HEK293 (cell line): ENCODE measurements around the gene BET1L.

ENCODE experiments used
- CTCF ChIA-PET: fragments of 350-600 bp; formaldehyde crosslinking; extraction: SDS; loops from one replicate; lab custom pipeline; 2021; ENCODE audit warnings: antibody characterized with exemption; lab: Yijun Ruan, JAX
- POLR2A ChIA-PET: fragments of 300-600 bp; formaldehyde crosslinking; extraction: SDS; loops from one replicate; lab custom pipeline; 2020; ENCODE audit warnings: antibody characterized with exemption, inconsistent platforms; lab: Yijun Ruan, JAX
- H3K27ac ChIP-seq: fragments of 200-500 bp; sonication (Bioruptor generic); 2 replicates; pipeline ENCODE4 v1.5.1; 2014; ENCODE audit warnings: low read depth, low read length, control low read depth, inconsistent platforms; ENCODE audit errors: extremely low read depth
- H3K36me3 ChIP-seq, 2 experiments: fragments of 200-500 bp in 1 of 2; sonication (Bioruptor generic) in 1 of 2; 1 replicate in 1 of 2; 2 replicates in 1 of 2; pipeline ENCODE4 v1.5.1; 2014 to 2017; ENCODE audit warnings: inconsistent platforms in 2 of 2, low read length in 2 of 2; ENCODE audit not compliant: control insufficient read depth in 2 of 2, insufficient read depth in 1 of 2
- H3K4me1 ChIP-seq: fragments of 200-500 bp; sonication (Bioruptor generic); 2 replicates; pipeline ENCODE4 v1.5.1; 2014; ENCODE audit warnings: mild to moderate bottlenecking, low read length, inconsistent platforms; ENCODE audit not compliant: control insufficient read depth, insufficient read depth
- H3K4me3 ChIP-seq: 2 replicates; pipeline ENCODE4 v1.5.1; 2011; ENCODE audit warnings: low read depth, mild to moderate bottlenecking, control low read depth, low read length, moderate library complexity
- H3K9me3 ChIP-seq: fragments of 200-500 bp; sonication (Bioruptor generic); 2 replicates; pipeline ENCODE4 v1.5.1; 2014; ENCODE audit warnings: low read depth, low read length, inconsistent platforms; ENCODE audit not compliant: control insufficient read depth, insufficient read depth
- EGR2 ChIP-seq: fragments of 450-650 bp; formaldehyde crosslinking; IDR thresholded peaks from 2 replicates; pipeline ENCODE4 v1.5.1; 2016; ENCODE audit warnings: low read depth, missing biosample characterization, missing genetic modification characterization
- GFI1B ChIP-seq: fragments of 450-650 bp; formaldehyde crosslinking; IDR thresholded peaks from 2 replicates; pipeline ENCODE4 v1.5.1; 2016; ENCODE audit warnings: missing biosample characterization, missing genetic modification characterization
- GLIS1 ChIP-seq: fragments of 450-650 bp; formaldehyde crosslinking; IDR thresholded peaks from 2 replicates; pipeline ENCODE4 v1.5.1; 2016; ENCODE audit warnings: missing biosample characterization, missing genetic modification characterization
- HOXA7 ChIP-seq: sonication (generic); formaldehyde crosslinking; IDR thresholded peaks from 2 replicates; pipeline ENCODE4 v1.8.1; 2022; ENCODE audit warnings: missing genetic modification reagents, borderline replicate concordance
- KLF10 ChIP-seq: fragments of 450-650 bp; IDR thresholded peaks from 2 replicates; pipeline ENCODE4 v1.5.1; 2018; ENCODE audit warnings: missing biosample characterization, mild to moderate bottlenecking, missing genetic modification characterization
- SCRT2 ChIP-seq: fragments of 450-650 bp; formaldehyde crosslinking; IDR thresholded peaks from 2 replicates; pipeline ENCODE4 v1.5.1; 2016; ENCODE audit warnings: missing biosample characterization, missing genetic modification characterization
- YY1 ChIP-seq: fragments of 450-650 bp; formaldehyde crosslinking; IDR thresholded peaks from 2 replicates; pipeline ENCODE4 v1.5.1; 2018; ENCODE audit warnings: missing biosample characterization, missing genetic modification characterization
- ZBTB11 ChIP-seq: fragments of 450-650 bp; formaldehyde crosslinking; conservative IDR thresholded peaks from 2 replicates; pipeline ENCODE4 v1.5.1; 2016; ENCODE audit warnings: low read depth, missing biosample characterization, missing genetic modification characterization
- ZBTB7A ChIP-seq: fragments of 450-650 bp; formaldehyde crosslinking; IDR thresholded peaks from 2 replicates; pipeline ENCODE4 v1.5.1; 2016; ENCODE audit warnings: low read depth, missing biosample characterization, missing genetic modification characterization
- ZFHX2 ChIP-seq: fragments of 450-650 bp; formaldehyde crosslinking; conservative IDR thresholded peaks from 2 replicates; pipeline ENCODE4 v1.5.1; 2016; ENCODE audit warnings: missing biosample characterization, missing genetic modification characterization
- ZFP37 ChIP-seq: fragments of 450-650 bp; formaldehyde crosslinking; IDR thresholded peaks from 2 replicates; pipeline ENCODE4 v1.5.1; 2016; ENCODE audit warnings: missing biosample characterization, missing genetic modification characterization
- ZNF10 ChIP-seq: fragments of 450-650 bp; formaldehyde crosslinking; IDR thresholded peaks from 2 replicates; pipeline ENCODE4 v1.5.1; 2017; ENCODE audit warnings: missing biosample characterization, missing genetic modification characterization
- ZNF121 ChIP-seq: fragments of 450-650 bp; formaldehyde crosslinking; IDR thresholded peaks from 2 replicates; pipeline ENCODE4 v1.5.1; 2016; ENCODE audit warnings: missing biosample characterization, missing genetic modification characterization
- ZNF133 ChIP-seq: fragments of 450-650 bp; formaldehyde crosslinking; IDR thresholded peaks from 2 replicates; pipeline ENCODE4 v1.5.1; 2016; ENCODE audit warnings: missing biosample characterization, missing genetic modification characterization
- ZNF138 ChIP-seq: fragments of 450-650 bp; formaldehyde crosslinking; IDR thresholded peaks from 2 replicates; pipeline ENCODE4 v1.5.1; 2016; ENCODE audit warnings: missing biosample characterization, missing genetic modification characterization, borderline replicate concordance
- ZNF140 ChIP-seq: fragments of 450-650 bp; formaldehyde crosslinking; IDR thresholded peaks from 2 replicates; pipeline ENCODE4 v1.5.1; 2016; ENCODE audit warnings: missing biosample characterization, missing genetic modification characterization
- ZNF211 ChIP-seq: fragments of 450-650 bp; formaldehyde crosslinking; IDR thresholded peaks from 2 replicates; pipeline ENCODE4 v1.5.1; 2016; ENCODE audit warnings: low read depth, missing biosample characterization, missing genetic modification characterization
- ZNF214 ChIP-seq: fragments of 450-650 bp; formaldehyde crosslinking; IDR thresholded peaks from 2 replicates; pipeline ENCODE4 v1.5.1; 2017; ENCODE audit warnings: missing biosample characterization, mild to moderate bottlenecking, missing genetic modification characterization, borderline replicate concordance
- ZNF549 ChIP-seq: fragments of 450-650 bp; IDR thresholded peaks from 2 replicates; pipeline ENCODE4 v1.5.1; 2018; ENCODE audit warnings: missing biosample characterization, missing genetic modification characterization, mild to moderate bottlenecking, inconsistent platforms, moderate library complexity
- ZNF560 ChIP-seq: fragments of 450-650 bp; formaldehyde crosslinking; IDR thresholded peaks from 2 replicates; pipeline ENCODE4 v1.5.1; 2017; ENCODE audit warnings: missing biosample characterization, missing genetic modification characterization, borderline replicate concordance
- ZNF571 ChIP-seq: fragments of 450-650 bp; formaldehyde crosslinking; IDR thresholded peaks from 2 replicates; pipeline ENCODE4 v1.5.0; 2017; ENCODE audit warnings: missing biosample characterization, missing genetic modification characterization
- ZNF660 ChIP-seq: fragments of 450-650 bp; IDR thresholded peaks from 2 replicates; pipeline ENCODE4 v1.5.1; 2018; ENCODE audit warnings: missing biosample characterization, mild to moderate bottlenecking, missing genetic modification characterization
- ZNF785 ChIP-seq: fragments of 450-650 bp; formaldehyde crosslinking; IDR thresholded peaks from 2 replicates; pipeline ENCODE4 v1.5.1; 2016; ENCODE audit warnings: missing biosample characterization, missing genetic modification characterization
- TF ChIP-seq, protein P1 (sequence below): fragments of 450-650 bp; formaldehyde crosslinking; IDR thresholded peaks from 2 replicates; pipeline ENCODE4 v1.5.1; 2016; ENCODE audit warnings: missing biosample characterization, missing genetic modification characterization
- TF ChIP-seq, protein P2 (sequence below): fragments of 450-650 bp; formaldehyde crosslinking; IDR thresholded peaks from 2 replicates; pipeline ENCODE4 v1.5.1; 2017; ENCODE audit warnings: missing biosample characterization, mild to moderate bottlenecking, missing genetic modification characterization, moderate library complexity

BET1L gene

GRCh38 chr11:223026-223789 is 16.0 kb upstream of the BET1L start:
- TF ChIP-seq ZNF138, result no peak
- no peak for TF ChIP-seq ZNF660
- no peak for TF ChIP-seq ZFP37 (tag by site-specific recombination)
- no peak for TF ChIP-seq GFI1B (tag by site-specific recombination)
- no peak for TF ChIP-seq ZNF571 (tag by site-specific recombination)
- TF ChIP-seq ZBTB7A, result no peak
- no peak for TF ChIP-seq HOXA7 (CRISPR knock-in tag)
- TF ChIP-seq ZNF560, result no peak
- TF ChIP-seq, protein P1, sequence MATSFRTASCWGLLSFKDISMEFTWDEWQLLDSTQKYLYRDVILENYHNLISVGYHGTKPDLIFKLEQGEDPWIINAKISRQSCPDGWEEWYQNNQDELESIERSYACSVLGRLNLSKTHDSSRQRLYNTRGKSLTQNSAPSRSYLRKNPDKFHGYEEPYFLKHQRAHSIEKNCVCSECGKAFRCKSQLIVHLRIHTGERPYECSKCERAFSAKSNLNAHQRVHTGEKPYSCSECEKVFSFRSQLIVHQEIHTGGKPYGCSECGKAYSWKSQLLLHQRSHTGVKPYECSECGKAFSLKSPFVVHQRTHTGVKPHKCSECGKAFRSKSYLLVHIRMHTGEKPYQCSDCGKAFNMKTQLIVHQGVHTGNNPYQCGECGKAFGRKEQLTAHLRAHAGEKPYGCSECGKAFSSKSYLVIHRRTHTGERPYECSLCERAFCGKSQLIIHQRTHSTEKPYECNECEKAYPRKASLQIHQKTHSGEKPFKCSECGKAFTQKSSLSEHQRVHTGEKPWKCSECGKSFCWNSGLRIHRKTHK, result no peak
- TF ChIP-seq ZFHX2 (tag by site-specific recombination), result peak; percentile 80
- TF ChIP-seq ZNF10 (tag by site-specific recombination), result no peak
- TF ChIP-seq EGR2, result peak; percentile 83
- TF ChIP-seq ZNF133 (tag by site-specific recombination), result no peak
- no peak for TF ChIP-seq KLF10 (tag by site-specific recombination)
- TF ChIP-seq, all 188 proteins: peak for 2
- Histone ChIP-seq H3K4me3 (no peak overlapping the region), H3K27ac (no peak overlapping the region), H3K9me3 (no peaks in the 10 kb centered on the region), H3K4me1 (no peaks in the 10 kb centered on the region), H3K36me3 (peaks cover 0 to 36% of the 10 kb centered on the region in 2 experiments; a peak in 1 of 3 replicates)
- ChIA-PET CTCF (no interaction called here), POLR2A (no interaction called here)

- Histone ChIP-seq H3K4me1 (no peaks in the 10 kb centered on the region), H3K36me3 (peaks cover 0 to 43% of the 10 kb centered on the region in 2 experiments; a peak in 1 of 3 replicates), H3K27ac (no peak overlapping the region), H3K4me3 (no peak overlapping the region), H3K9me3 (no peaks in the 10 kb centered on the region)
- TF ChIP-seq SCRT2 (no peak), ZNF549 (tag by site-specific recombination) (no peak), ZNF785 (tag by site-specific recombination) (no peak), GLIS1 (tag by site-specific recombination) (no peak), ZNF211 (no peak), ZBTB11 (tag by site-specific recombination) (no peak), ZNF214 (no peak), ZNF140 (no peak), YY1 (tag by site-specific recombination) (no peak), ZNF121 (tag by site-specific recombination) (no peak)
- TF ChIP-seq, protein P2, sequence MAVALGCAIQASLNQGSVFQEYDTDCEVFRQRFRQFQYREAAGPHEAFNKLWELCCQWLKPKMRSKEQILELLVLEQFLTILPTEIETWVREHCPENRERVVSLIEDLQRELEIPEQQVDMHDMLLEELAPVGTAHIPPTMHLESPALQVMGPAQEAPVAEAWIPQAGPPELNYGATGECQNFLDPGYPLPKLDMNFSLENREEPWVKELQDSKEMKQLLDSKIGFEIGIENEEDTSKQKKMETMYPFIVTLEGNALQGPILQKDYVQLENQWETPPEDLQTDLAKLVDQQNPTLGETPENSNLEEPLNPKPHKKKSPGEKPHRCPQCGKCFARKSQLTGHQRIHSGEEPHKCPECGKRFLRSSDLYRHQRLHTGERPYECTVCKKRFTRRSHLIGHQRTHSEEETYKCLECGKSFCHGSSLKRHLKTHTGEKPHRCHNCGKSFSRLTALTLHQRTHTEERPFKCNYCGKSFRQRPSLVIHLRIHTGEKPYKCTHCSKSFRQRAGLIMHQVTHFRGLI, result no peak
- ChIA-PET CTCF (interaction anchor here (1.3 kb wide), 1 partner anchor 29 kb away, joined by 4 read pairs; no protein-coding TSS in a partner anchor), POLR2A (interaction anchor here (1.6 kb wide), 1 partner anchor 15 kb away, joined by 12 read pairs; the partner anchor contains the start of genes BET1L and RIC8A)
Observed at GRCh38 chr11:221998-222789, 15.0 kb upstream of the BET1L start.
